ENCODE results near the gene ACO2.

Gene ACO2

DNA sequence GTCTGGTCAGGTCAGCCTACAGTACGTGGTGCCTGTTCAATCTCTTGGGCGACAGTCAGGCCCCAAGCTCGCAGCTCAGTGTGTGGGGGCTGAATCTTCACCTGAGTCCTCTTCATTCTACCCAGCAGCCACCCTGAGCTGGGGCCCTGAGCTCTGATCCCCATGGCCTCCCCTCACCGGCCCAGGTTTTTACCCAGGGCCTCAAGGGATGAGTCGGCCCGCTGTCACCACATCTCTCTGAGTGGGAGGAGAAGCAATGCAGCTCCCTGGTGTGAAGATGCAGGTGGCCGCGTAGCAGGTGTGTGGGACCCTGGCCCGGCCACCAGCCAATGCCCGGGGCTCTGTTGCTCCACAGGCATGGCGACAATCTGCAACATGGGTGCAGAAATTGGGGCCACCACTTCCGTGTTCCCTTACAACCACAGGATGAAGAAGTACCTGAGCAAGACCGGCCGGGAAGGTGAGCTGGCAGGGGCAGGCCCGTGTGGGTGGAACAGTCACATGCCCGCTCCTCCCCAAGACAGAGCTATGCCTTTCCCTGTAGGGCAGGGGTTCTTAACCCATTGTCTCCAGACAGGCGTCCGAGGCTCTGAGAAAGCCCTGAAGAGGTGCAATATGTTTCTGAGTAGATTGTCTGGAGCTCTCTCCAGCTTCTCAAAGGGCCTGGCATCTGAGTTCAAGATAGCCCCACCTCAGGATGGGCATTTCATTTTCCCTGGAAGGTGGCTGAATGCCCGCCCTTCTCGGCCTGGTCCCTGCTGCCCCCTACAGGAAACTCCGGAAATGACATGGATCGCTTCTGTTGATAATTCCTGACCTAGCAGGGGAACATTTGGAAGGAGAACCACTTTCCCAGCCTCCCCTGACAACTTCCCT lies 48.5 kb downstream of the ACO2 start:
- no peak overlapping the region for H3K4me3 ChIP-seq (ENCODE audit: low read depth, low read length)
- no peak for DNase-seq (ENCODE audit: low read depth)

DNA sequence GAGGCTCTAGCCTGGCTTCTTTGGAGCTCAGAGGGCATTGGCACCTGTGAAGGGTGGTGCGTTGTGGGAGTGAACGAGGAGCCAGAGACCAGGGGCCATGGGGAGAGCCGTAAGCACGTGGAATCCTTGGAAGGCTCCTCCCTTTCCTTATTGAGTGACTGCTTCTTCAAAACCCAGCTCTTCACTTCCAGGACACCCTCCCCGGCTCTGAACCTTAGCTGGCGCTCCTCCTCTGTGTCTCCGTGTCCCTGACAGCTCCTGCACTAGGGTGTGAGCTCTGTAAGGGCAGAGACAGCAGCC lies 49.1 kb downstream of the ACO2 start:
- no peak for DNase-seq (ENCODE audit: low read depth)
- no peak overlapping the region for H3K4me3 ChIP-seq (ENCODE audit: low read depth, low read length)

- DNase-seq (ENCODE audit: low read depth): no peak
- H3K4me3 ChIP-seq (ENCODE audit: low read depth, low read length): no peak overlapping the region
Measured at GRCh38 chr22:41521126-41521525, 52.2 kb downstream of the ACO2 start.

DNA sequence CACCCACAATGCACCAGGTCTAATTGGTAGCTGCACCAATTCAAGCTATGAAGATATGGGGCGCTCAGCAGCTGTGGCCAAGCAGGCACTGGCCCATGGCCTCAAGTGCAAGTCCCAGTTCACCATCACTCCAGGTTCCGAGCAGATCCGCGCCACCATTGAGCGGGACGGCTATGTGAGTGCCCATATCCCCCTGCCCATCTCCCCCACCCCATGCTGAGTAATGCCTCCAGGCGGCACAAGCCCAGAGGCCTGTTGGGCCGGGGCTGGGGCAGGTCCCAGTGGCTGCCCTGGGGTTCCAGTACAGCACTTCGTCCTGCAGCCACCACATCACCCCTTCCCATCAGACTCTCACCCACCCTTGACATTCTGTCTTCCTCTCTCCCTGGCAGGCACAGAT lies 53.9 kb downstream of the ACO2 start:
- no peak for DNase-seq (ENCODE audit: low read depth)
- no peak overlapping the region for H3K4me3 ChIP-seq (ENCODE audit: low read depth, low read length)

DNA sequence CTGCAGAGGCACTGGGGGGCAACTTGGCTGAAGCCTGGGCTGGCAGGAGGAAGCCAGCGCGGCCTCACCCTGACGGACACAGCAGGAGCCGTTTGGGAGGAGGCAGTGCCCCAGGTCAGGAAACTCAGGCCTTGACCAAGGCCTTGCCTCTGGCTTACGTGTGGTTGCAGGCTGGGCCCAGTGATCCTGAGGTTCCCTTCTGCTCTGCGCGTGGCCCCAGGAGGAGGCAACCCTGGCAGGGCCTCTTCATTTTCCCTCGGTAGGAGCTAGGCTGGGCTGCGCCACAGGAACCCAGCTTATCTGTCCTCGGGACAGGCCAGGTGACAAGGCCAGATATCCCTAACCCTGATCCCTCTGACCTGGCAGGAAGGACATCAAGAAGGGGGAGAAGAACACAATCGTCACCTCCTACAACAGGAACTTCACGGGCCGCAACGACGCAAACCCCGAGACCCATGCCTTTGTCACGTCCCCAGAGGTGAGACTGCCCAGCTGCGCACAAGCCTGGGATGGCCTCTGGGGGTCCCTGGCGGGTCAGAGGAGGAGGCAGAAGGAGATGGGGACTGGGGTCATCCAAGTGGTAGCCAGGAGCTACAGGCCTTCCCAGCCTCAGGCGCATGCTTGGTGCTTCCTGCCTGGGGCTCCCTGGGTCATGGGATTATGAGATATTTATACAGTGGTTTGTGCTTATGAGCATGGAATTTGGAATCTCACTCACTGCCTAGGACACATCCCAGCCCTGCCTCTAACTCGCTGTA lies 54.7 kb downstream of the ACO2 start:
- no peak for DNase-seq (ENCODE audit: low read depth)
- H3K4me3 ChIP-seq (ENCODE audit: low read depth, low read length): no peak overlapping the region

- no peak overlapping the region for H3K4me3 ChIP-seq (ENCODE audit: low read depth, low read length)
- no peak for DNase-seq (ENCODE audit: low read depth)
Measured at GRCh38 chr22:41524251-41524661, 55.3 kb downstream of the ACO2 start.

- DNase-seq (ENCODE audit: low read depth): no peak
- no peak overlapping the region for H3K4me3 ChIP-seq (ENCODE audit: low read depth, low read length)
Measured at GRCh38 chr22:41524809-41525449, 56.0 kb downstream of the ACO2 start.

DNA sequence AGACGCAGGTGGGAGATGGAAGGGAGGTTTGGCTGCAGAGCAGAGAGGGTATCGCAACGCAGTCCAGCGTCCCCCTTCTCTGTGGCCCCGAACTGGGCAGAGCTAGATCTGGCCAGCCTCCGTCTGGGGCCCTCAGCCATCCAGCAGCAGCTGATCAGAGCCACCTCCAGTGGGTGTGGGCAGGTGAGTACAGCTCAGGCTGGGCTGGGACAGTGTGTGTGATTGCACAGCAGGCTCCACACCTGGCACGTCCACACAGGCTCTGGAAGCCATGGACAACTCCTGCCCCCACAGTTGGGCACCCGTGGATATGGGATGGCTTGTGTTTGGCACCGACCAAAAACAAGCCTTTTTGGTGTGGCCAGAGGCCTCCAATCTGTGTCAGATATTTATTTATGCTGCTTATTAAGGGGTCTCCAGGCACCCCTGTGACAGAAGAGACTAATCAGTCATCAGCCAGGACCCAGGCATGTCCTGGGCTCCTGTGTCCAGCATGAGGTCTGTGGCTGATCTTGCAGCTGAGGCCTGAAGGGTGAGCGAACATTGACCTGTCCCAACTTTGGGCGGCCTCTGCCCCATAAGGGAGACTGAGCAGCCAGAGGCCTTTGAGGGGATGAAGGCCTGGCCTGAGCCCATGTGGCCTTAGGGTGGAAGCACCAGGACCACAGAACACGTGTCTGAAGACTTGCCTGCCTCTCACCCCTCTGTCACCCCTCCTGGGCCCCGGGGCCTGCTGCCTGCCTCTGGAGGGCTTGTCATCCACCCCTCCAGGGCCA lies 56.7 kb downstream of the ACO2 start:
- H3K4me3 ChIP-seq (ENCODE audit: low read depth, low read length): no peak overlapping the region

GRCh38 chr22:41526226-41526829 lies 57.4 kb downstream of the ACO2 start:
- no peak overlapping the region for H3K4me3 ChIP-seq (ENCODE audit: low read depth, low read length)
- no peak for DNase-seq (ENCODE audit: low read depth)

More for the DNA sequence above, 56.7 kb downstream of the ACO2 start:
- DNase-seq (ENCODE audit: low read depth): no peak

- DNase-seq (ENCODE audit: low read depth): no peak
- no peak overlapping the region for H3K4me3 ChIP-seq (ENCODE audit: low read depth, low read length)
Measured at GRCh38 chr22:41526830-41527799, 58.2 kb downstream of the ACO2 start.

GRCh38 chr22:41528132-41528766 lies 59.3 kb downstream of the ACO2 start:
- no peak overlapping the region for H3K4me3 ChIP-seq (ENCODE audit: low read depth, low read length)
- DNase-seq (ENCODE audit: low read depth): no peak

DNA sequence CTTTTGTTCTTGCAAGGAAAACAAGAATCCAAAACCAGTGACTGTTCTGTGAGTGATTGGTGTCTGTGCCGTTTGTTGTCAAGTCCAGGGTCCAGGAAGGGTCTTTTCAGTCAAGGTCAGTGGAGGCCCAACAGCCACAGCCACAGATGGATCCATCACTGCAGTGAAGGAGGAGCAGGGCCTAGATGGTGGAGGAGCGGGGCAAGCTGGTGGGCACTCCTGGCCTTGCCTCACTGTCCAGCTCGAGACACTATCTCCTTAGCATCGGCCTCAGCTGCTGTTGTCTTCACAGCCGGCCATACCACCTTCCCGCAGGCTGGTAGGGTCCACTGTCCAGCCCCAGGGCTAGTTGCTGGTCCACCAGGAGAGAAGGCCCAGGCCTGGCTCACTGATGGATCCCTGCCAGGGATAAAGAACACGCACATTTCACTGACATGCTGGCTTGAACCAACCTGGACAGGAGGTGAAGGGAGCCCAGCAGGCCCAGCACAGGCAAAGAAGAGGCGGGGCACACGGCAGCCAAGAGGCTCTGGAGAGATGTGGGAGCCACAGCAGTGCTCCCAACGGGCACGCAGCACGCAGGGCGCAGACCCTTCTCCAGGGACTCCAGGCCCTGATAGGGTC lies 60.1 kb downstream of the ACO2 start:
- DNase-seq (ENCODE audit: low read depth): no peak
- H3K4me3 ChIP-seq (ENCODE audit: low read depth, low read length): no peak overlapping the region

DNA sequence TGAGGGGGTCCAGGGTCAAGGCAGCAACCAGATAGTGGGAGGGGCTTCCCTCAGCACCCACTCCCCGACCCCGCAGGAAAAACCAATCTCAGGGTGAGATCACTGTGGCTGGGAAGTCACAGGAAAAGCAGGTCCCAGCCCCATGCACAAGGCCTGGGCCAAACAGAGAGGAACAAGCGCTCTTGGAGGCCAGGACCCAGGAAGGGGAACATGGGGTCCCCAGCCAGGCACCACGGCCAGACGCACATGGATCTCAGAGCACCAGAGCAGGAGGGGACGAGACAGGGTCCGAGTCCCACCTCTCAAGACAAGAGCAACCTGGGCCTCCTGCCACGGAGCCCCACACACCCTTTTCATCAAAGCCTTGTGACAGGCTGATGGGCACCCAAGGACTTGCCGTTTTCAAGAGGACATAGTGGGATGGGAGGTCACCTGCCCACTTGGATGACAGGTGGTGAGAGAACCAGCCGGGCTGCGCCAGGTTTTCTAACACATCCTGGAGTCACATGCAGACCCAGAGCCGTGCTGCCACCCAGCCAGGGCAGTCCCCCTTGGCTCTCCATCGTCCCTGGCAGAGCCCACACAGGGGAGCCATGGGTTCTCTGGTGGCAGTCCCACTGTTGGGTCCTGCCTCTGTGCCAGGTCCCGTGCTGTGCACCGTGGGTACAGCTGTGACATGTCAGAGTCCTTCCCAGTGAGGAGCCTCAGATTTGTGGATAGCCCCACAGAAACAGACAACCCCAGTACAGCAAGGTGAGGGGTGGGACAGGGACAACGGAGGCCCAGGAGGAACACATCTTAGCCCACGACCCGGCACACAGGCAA lies 62.2 kb downstream of the ACO2 start:
- H3K4me3 ChIP-seq (ENCODE audit: low read depth, low read length): no peak overlapping the region
- DNase-seq (ENCODE audit: low read depth): no peak

DNA sequence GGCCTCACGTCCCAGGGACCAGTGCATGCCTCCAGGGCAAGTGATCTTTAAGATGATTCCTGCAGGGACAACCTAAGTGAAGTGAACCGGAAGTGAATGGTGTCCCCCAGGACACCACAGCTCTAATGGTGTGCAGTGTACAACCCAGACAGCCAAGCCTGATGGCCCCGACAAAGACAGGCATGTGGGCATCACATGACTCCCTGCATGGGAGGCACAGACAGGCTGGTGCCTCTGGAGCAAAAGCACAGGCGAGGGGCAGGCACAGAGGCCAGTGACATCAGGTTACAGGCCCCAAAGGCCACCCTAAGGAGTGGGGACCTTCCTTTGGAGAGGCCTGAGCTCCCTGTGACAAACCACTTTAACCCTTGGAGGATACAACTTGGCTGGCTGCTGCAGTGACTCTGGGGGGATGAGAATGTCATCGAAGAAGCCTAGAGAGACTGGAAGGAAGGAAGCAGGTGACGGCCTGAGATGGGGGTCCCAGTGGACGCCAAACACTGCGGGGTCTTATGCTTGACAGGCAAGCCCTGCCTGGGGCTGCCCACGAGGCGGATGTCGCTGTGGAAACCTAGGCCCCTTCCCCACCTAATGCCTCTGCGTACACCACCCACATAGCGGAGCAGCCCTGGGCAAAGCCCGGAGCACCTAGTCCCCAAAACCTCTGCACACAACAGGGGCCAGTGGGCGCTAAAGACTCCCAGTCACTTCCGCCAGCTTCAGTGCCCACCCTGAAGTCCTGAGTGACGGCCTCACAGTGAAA lies 63.0 kb downstream of the ACO2 start:
- no peak for DNase-seq (ENCODE audit: low read depth)
- H3K4me3 ChIP-seq (ENCODE audit: low read depth, low read length): no peak overlapping the region

- H3K4me3 ChIP-seq (ENCODE audit: low read depth, low read length): no peak overlapping the region
- DNase-seq (ENCODE audit: low read depth): no peak
Measured at GRCh38 chr22:41532908-41533825, 64.2 kb downstream of the ACO2 start.
